Brain pericyte (primary cell): ENCODE measurements around the gene PGD.
"Not testable (repeated sequence)": the region's sequence is repeated elsewhere in the genome, so short reads cannot be mapped to it uniquely, and the experiment has no call there.

Source experiments
- DNase-seq: peaks from one replicate; pipeline ENCODE4 v3.0.0-alpha.2; 2012; ENCODE audit warnings: low read depth, low spot score

PGD gene

GRCh38 chr1:10399444-10399941 is 629 bp downstream of the PGD start:
- no peak for DNase-seq

GRCh38 chr1:10400013-10400412 is 1.1 kb downstream of the PGD start:
- DNase-seq: no peak

- DNase-seq: no peak
These were observed 2.4 kb downstream of the PGD start for GRCh38 chr1:10401281-10401680.

GRCh38 chr1:10402729-10403274 is 3.9 kb downstream of the PGD start:
- DNase-seq: peak; percentile 46

- DNase-seq: no peak
These were observed 8.3 kb downstream of the PGD start for GRCh38 chr1:10407201-10407600.

- DNase-seq: no peak
These were observed 16.5 kb downstream of the PGD start for GRCh38 chr1:10415211-10415930.

GRCh38 chr1:10415967-10416366 is 17.1 kb downstream of the PGD start:
- DNase-seq: not testable (repeated sequence)

- not testable (repeated sequence) for DNase-seq
These were observed 19.9 kb downstream of the PGD start for GRCh38 chr1:10418741-10419140.

GRCh38 chr1:10419351-10419750 is 20.5 kb downstream of the PGD start:
- DNase-seq: no peak

- no peak for DNase-seq
These were observed 22.8 kb downstream of the PGD start for GRCh38 chr1:10421637-10422036.

GRCh38 chr1:10424034-10424433 is 25.2 kb downstream of the PGD start:
- no peak for DNase-seq

GRCh38 chr1:10424651-10425050 is 25.8 kb downstream of the PGD start:
- DNase-seq: no peak

GRCh38 chr1:10425826-10426534 is 27.1 kb downstream of the PGD start:
- DNase-seq: not testable (repeated sequence)

GRCh38 chr1:10426535-10426848 is 27.6 kb downstream of the PGD start:
- DNase-seq: not testable (repeated sequence)

GRCh38 chr1:10428984-10429383 is 30.1 kb downstream of the PGD start:
- no peak for DNase-seq

GRCh38 chr1:10429868-10430215 is 31.0 kb downstream of the PGD start:
- no peak for DNase-seq

- DNase-seq: peak; percentile 57
These were observed 31.6 kb downstream of the PGD start, which contains the start of gene CENPS for GRCh38 chr1:10430216-10431069. TSS of gene CENPS (plus strand) at chr1:10430433. CDS start at chr1:10430518, 85 bp downstream.

- no peak for DNase-seq
These were observed 32.3 kb downstream of the PGD start for GRCh38 chr1:10431070-10431730.

GRCh38 chr1:10432910-10433700 is 34.2 kb downstream of the PGD start:
- no peak for DNase-seq

GRCh38 chr1:10433790-10434189 is 34.9 kb downstream of the PGD start:
- no peak for DNase-seq

- no peak for DNase-seq
These were observed 35.7 kb downstream of the PGD start for GRCh38 chr1:10434590-10434989.
